GM12891 (cell line): ENCODE measurements around the gene KCNMA1.

ENCODE experiments used
- POLR2A ChIP-seq: IDR thresholded peaks from 2 replicates; pipeline ENCODE4 v1.6.1; 2011; ENCODE audit warnings: low read depth, low read length, control low read depth
- POLR2AphosphoS5 ChIP-seq: IDR thresholded peaks from 2 replicates; pipeline ENCODE4 v1.6.1; 2011; ENCODE audit warnings: low read depth, low read length, control low read depth

GRCh38 chr10:77616766-77617165 lies 20.8 kb downstream of the KCNMA1 start:
- TF ChIP-seq POLR2AphosphoS5 (no peak), POLR2A (no peak)
